ENCODE measurements around the gene ZNF592.
"Not testable (repeated sequence)": the region's sequence is repeated elsewhere in the genome, so short reads cannot be mapped to it uniquely, and the experiment has no call there.

ZNF592 gene

GRCh38 chr15:84749111-84749991, 959 bp downstream of the ZNF592 start:
- peak; percentile 14 for DNase-seq

- DNase-seq: no peak
Observed at GRCh38 chr15:84750583-84751092, 2.2 kb downstream of the ZNF592 start.

- not testable (repeated sequence) for DNase-seq
Observed at GRCh38 chr15:84751721-84752120, 3.3 kb downstream of the ZNF592 start.

- no peak for DNase-seq
Observed at GRCh38 chr15:84752195-84752594, 3.8 kb downstream of the ZNF592 start.

GRCh38 chr15:84752700-84753099, 4.3 kb downstream of the ZNF592 start:
- DNase-seq: no peak

GRCh38 chr15:84754889-84755288, 6.5 kb downstream of the ZNF592 start:
- not testable (repeated sequence) for DNase-seq

GRCh38 chr15:84755736-84756527, 7.5 kb downstream of the ZNF592 start:
- DNase-seq: no peak

- no peak for DNase-seq
Observed at GRCh38 chr15:84759018-84759417, 10.6 kb downstream of the ZNF592 start.

- DNase-seq: no peak
Observed at GRCh38 chr15:84760219-84760618, 11.8 kb downstream of the ZNF592 start.

- no peak for DNase-seq
Observed at GRCh38 chr15:84761607-84762131, 13.3 kb downstream of the ZNF592 start.

GRCh38 chr15:84762840-84763572, 14.6 kb downstream of the ZNF592 start:
- DNase-seq: no peak

GRCh38 chr15:84764585-84764984, 16.2 kb downstream of the ZNF592 start:
- no peak for DNase-seq

GRCh38 chr15:84764989-84765388, 16.6 kb downstream of the ZNF592 start:
- DNase-seq: no peak

- DNase-seq: no peak
Observed at GRCh38 chr15:84765675-84766074, 17.3 kb downstream of the ZNF592 start.

- no peak for DNase-seq
Observed at GRCh38 chr15:84766461-84767035, 18.2 kb downstream of the ZNF592 start.

GRCh38 chr15:84772031-84772430, 23.6 kb downstream of the ZNF592 start:
- no peak for DNase-seq

- DNase-seq: no peak
Observed at GRCh38 chr15:84772467-84772866, 24.1 kb downstream of the ZNF592 start.

GRCh38 chr15:84773716-84774115, 25.3 kb downstream of the ZNF592 start:
- DNase-seq: no peak

- no peak for DNase-seq
Observed at GRCh38 chr15:84775867-84776449, 27.6 kb downstream of the ZNF592 start.

- DNase-seq: no peak
Observed at GRCh38 chr15:84778194-84778593, 29.8 kb downstream of the ZNF592 start.

GRCh38 chr15:84780492-84780891, 32.1 kb downstream of the ZNF592 start:
- DNase-seq: no peak

GRCh38 chr15:84781495-84781894, 33.1 kb downstream of the ZNF592 start:
- DNase-seq: peak; percentile 4

Data from fibroblast of skin of abdomen (primary cell).